Natural killer cell (primary cell): ENCODE results near the gene NUP214. TPM values are rescaled to one million over a fixed set of nuclear protein-coding genes. Genes with fewer than 3 reads are reported as not detected.

Source experiments
- ATAC-seq, 3 donors: fragments of 150-1000 bp in 2 of 3; fragments of 200-7000 bp in 1 of 3; cut with Tn5 transposase; 1 replicate in 1 of 3; 2 replicates in 2 of 3; pipeline ENCODE4 v1.10.0; 2021; ENCODE audit warnings: mild to moderate bottlenecking in 2 of 3, moderate library complexity in 2 of 3
- DNase-seq, 2 donors: peaks; one replicate each; pipeline versions ENCODE4 v3.0.0 to v3.0.0-alpha.2; 2013 to 2021; ENCODE audit warnings: mixed read lengths in 1 of 2
- H3K27ac ChIP-seq: one replicate; pipeline ENCODE4 v1.5.1; 2013; ENCODE audit warnings: mild to moderate bottlenecking, low read length
- H3K27me3 ChIP-seq: one replicate; pipeline ENCODE4 v1.6.1; 2013; ENCODE audit warnings: low read length; ENCODE audit not compliant: control insufficient read depth, insufficient read depth
- H3K36me3 ChIP-seq: one replicate; pipeline ENCODE4 v1.6.1; 2013; ENCODE audit warnings: low read length; ENCODE audit not compliant: control insufficient read depth, insufficient read depth
- H3K4me1 ChIP-seq: one replicate; pipeline ENCODE4 v1.6.1; 2013; ENCODE audit warnings: low read length; ENCODE audit not compliant: control insufficient read depth, insufficient read depth
- H3K4me3 ChIP-seq: one replicate; pipeline ENCODE4 v1.5.1; 2013; ENCODE audit warnings: low read length
- H3K9me3 ChIP-seq: one replicate; pipeline ENCODE4 v1.6.1; 2013; ENCODE audit warnings: low read length; ENCODE audit not compliant: control insufficient read depth, insufficient read depth
- H3K27ac Mint-ChIP-seq, 2 donors: one replicate each; pipeline ENCODE4 v1.8.0; 2022; ENCODE audit warnings: mild to moderate bottlenecking in 2 of 2, mixed read lengths in 2 of 2, moderate library complexity in 1 of 2
- H3K27me3 Mint-ChIP-seq, 2 donors: one replicate each; pipeline ENCODE4 v1.8.0; 2022; ENCODE audit warnings: low read depth in 2 of 2, mixed read lengths in 2 of 2
- H3K36me3 Mint-ChIP-seq: one replicate; pipeline ENCODE4 v1.8.0; 2022; ENCODE audit warnings: mixed read lengths
- H3K4me1 Mint-ChIP-seq, 2 donors: one replicate each; pipeline ENCODE4 v1.8.0; 2022; ENCODE audit warnings: mixed read lengths in 2 of 2
- H3K4me3 Mint-ChIP-seq: one replicate; pipeline ENCODE4 v1.8.0; 2022; ENCODE audit warnings: mild to moderate bottlenecking, moderate library complexity, mixed read lengths
- H3K9me3 Mint-ChIP-seq, 2 donors: one replicate each; pipeline ENCODE4 v1.8.0; 2022; ENCODE audit warnings: mixed read lengths in 2 of 2
- WGBS: methylation state at CpG from one replicate; pipeline ENCODE4 v1.1.7; 2013; ENCODE audit warnings: missing lambda C conversion rate; ENCODE audit not compliant: insufficient coverage; 5-methylcytosine and 5-hydroxymethylcytosine counted together
- intact Hi-C: fragments of 100-400 bp; cut with micrococcal nuclease; formaldehyde crosslinking; loops from one replicate; pipeline ENCODE4 v1.14.2; 2022
- total RNA-seq, 4 donors: library from RNA; stranded (reverse); fragments of 120-200 nt in 1 of 4; gene quantifications; one replicate each; pipeline versions ENCODE4 v1.2.3 to v1.2.4, GENCODE V29; 2013 to 2022
- TF ChIP-seq, protein P1 (sequence below): fragments of 200-600 bp; IDR thresholded peaks from one replicate; pipeline ENCODE4 v1.8.0; 2022; ENCODE audit warnings: antibody characterized with exemption

NUP214 gene
- total RNA-seq, 3 donors from 2014 or later (not counting 1 experiment from before 2014, with no cell fraction given): 125 to 133 (median 132) TPM

DNA sequence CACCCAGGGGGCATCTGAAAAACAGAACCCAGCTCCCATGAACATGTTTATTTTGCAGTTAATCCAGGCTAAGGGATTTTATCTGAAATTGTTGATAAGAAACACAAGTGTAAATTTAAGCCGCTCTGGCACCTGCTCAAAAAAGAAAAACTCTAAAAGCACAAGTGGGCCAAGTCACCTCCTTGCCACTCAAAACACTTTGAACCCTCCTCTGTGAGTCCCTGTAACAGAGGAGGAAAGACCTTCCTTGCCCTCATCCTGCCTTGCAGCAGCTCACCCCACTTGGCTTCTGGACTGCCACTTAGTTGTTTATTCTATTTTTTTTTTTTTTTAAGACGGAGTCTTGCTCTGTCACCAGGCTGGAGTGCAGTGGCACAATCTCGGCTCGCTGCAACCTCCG lies 111.4 kb downstream of the NUP214 start:
- Histone ChIP-seq H3K4me1 (peaks cover 65% of the 10 kb centered on the region), H3K4me3 (no peak overlapping the region), H3K27me3 (no peaks in the 10 kb centered on the region), H3K9me3 (no peaks in the 10 kb centered on the region), H3K36me3 (peaks cover 12% of the 10 kb centered on the region), H3K27ac (no peak overlapping the region)
- TF ChIP-seq, protein P1, sequence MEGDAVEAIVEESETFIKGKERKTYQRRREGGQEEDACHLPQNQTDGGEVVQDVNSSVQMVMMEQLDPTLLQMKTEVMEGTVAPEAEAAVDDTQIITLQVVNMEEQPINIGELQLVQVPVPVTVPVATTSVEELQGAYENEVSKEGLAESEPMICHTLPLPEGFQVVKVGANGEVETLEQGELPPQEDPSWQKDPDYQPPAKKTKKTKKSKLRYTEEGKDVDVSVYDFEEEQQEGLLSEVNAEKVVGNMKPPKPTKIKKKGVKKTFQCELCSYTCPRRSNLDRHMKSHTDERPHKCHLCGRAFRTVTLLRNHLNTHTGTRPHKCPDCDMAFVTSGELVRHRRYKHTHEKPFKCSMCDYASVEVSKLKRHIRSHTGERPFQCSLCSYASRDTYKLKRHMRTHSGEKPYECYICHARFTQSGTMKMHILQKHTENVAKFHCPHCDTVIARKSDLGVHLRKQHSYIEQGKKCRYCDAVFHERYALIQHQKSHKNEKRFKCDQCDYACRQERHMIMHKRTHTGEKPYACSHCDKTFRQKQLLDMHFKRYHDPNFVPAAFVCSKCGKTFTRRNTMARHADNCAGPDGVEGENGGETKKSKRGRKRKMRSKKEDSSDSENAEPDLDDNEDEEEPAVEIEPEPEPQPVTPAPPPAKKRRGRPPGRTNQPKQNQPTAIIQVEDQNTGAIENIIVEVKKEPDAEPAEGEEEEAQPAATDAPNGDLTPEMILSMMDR: no peak
- no peak for ATAC-seq
- WGBS: 93% methylated on average over 5 of the region's 5 CpGs
- Mint-ChIP-seq H3K27ac (peak overlapping the region; percentile 95 to 97), H3K36me3 (no peaks in the 10 kb centered on the region), H3K4me3 (peak overlapping the region; percentile 89), H3K27me3 (no peaks in the 10 kb centered on the region), H3K4me1 (peaks cover 40 to 56% of the 10 kb centered on the region in 2 donors), H3K9me3 (no peaks in the 10 kb centered on the region)
- intact Hi-C loops: loop anchor here (10.0 kb wide), 1 partner anchor 1118 kb away; the partner anchor contains the start of gene SETX
- DNase-seq: no peak

DNA sequence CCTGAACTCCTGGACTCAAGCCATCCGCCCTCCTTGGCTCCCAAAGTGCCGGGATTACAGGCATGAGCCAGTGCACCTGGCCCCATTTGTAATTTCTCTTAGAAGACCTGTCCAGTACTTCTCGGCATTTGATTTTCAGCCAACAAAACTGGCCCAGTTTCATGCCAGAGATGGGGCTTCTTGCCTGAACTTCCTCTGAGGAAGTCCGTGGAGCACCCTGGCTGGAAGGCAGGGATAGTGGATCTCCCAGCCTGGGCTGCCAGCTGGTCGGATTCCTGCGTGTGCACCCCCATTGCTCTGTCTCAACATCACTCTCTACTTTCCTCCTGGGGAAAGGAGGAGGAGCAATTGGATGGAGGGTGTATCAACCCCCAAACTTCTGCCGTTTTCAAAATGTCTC lies 111.9 kb downstream of the NUP214 start:
- H3K4me1 Mint-ChIP-seq: peaks cover 40 to 55% of the 10 kb centered on the region in 2 donors

DNA sequence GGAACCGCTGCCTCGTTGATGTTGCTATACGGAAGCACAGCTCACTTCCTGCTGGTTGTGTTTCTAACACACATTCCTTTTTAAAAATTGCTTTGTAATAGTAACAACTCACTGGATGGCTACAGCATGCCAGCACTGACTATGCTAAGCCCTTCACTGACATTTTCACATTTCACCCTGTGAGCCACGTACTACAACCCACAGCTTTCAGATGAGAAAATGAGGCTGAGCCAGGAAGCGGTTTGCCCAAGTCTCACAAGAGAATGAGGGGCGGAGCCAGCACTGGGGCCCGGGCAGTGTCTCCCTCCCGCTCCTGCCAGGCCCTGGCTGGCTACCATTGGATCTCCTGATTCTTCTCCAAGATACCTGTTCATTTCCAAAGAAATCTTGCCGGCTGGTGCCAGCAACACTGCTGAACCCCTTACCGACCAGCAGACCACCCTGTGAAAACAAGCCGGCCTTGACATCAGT lies 112.6 kb downstream of the NUP214 start:
- Histone ChIP-seq H3K9me3 (no peaks in the 10 kb centered on the region), H3K4me3 (peak overlapping the region; percentile 14), H3K4me1 (peaks cover 64% of the 10 kb centered on the region), H3K27me3 (no peaks in the 10 kb centered on the region), H3K27ac (peak overlapping the region; percentile 86), H3K36me3 (peaks cover 8% of the 10 kb centered on the region)
- ATAC-seq (peak; percentile 82 to 84 (median 82)), DNase-seq (peak; percentile 79 to 93)
- TF ChIP-seq, protein P1: no peak
- Mint-ChIP-seq H3K4me3 (peak overlapping the region; percentile 89), H3K27me3 (no peaks in the 10 kb centered on the region), H3K4me1 (peaks cover 40 to 53% of the 10 kb centered on the region in 2 donors), H3K9me3 (no peaks in the 10 kb centered on the region), H3K27ac (peak overlapping the region; percentile 95 to 97), H3K36me3 (no peaks in the 10 kb centered on the region)
- under 1% methylated on average over 11 of the region's 11 CpGs for WGBS
- intact Hi-C loops: loop anchor here (1.0 to 10.0 kb wide), 4 partner anchors 14 to 1117 kb away; partner anchors contain the start of gene SETX

More for the DNA sequence above, 111.9 kb downstream of the NUP214 start:
- peak overlapping the region; percentile 86 for H3K27ac ChIP-seq
- H3K4me3 ChIP-seq: no peak overlapping the region
- intact Hi-C loops: loop anchor here (10.0 kb wide), 1 partner anchor 1118 kb away; the partner anchor contains the start of gene SETX
- DNase-seq (no peak), ATAC-seq (no peak)
- WGBS: 88% methylated on average over 4 of the region's 7 CpGs
- Mint-ChIP-seq H3K4me3 (peak overlapping the region; percentile 89), H3K27me3 (no peaks in the 10 kb centered on the region), H3K36me3 (no peaks in the 10 kb centered on the region), H3K9me3 (no peaks in the 10 kb centered on the region), H3K27ac (peak overlapping the region; percentile 95 to 97)
- TF ChIP-seq, protein P1: no peak
- H3K4me1 ChIP-seq: peaks cover 65% of the 10 kb centered on the region
- H3K9me3 ChIP-seq: no peaks in the 10 kb centered on the region
- H3K27me3 ChIP-seq: no peaks in the 10 kb centered on the region
- H3K36me3 ChIP-seq: peaks cover 8% of the 10 kb centered on the region
